HG03571 (cell line): ENCODE data around the gene ATP6V0A1.
"Not testable (repeated sequence)": the region's sequence is repeated elsewhere in the genome, so short reads cannot be mapped to it uniquely, and the experiment has no call there.

Experiments
- ATAC-seq: cut with Tn5 transposase; IDR thresholded peaks from one replicate; pipeline ENCODE4 v1.9.1; 2021; ENCODE audit not compliant: unreplicated experiment

The ATP6V0A1 gene

GRCh38 chr17:42475835-42476234 is 17.2 kb downstream of the ATP6V0A1 start:
- ATAC-seq: no peak

- no peak for ATAC-seq
Measured at GRCh38 chr17:42476411-42476810, 17.7 kb downstream of the ATP6V0A1 start.

GRCh38 chr17:42477173-42477572 is 18.5 kb downstream of the ATP6V0A1 start:
- no peak for ATAC-seq

GRCh38 chr17:42477824-42478223 is 19.1 kb downstream of the ATP6V0A1 start:
- not testable (repeated sequence) for ATAC-seq

- no peak for ATAC-seq
Measured at GRCh38 chr17:42484304-42484703, 25.6 kb downstream of the ATP6V0A1 start.

GRCh38 chr17:42485680-42486079 is 27.0 kb downstream of the ATP6V0A1 start:
- ATAC-seq: no peak

- no peak for ATAC-seq
Measured at GRCh38 chr17:42488032-42488431, 29.4 kb downstream of the ATP6V0A1 start.

- ATAC-seq: no peak
Measured at GRCh38 chr17:42493319-42493718, 34.6 kb downstream of the ATP6V0A1 start.

GRCh38 chr17:42494673-42495072 is 36.0 kb downstream of the ATP6V0A1 start:
- no peak for ATAC-seq

- ATAC-seq: no peak
Measured at GRCh38 chr17:42498828-42499227, 40.1 kb downstream of the ATP6V0A1 start.

GRCh38 chr17:42502091-42502490 is 43.4 kb downstream of the ATP6V0A1 start:
- no peak for ATAC-seq

GRCh38 chr17:42502926-42503325 is 44.2 kb downstream of the ATP6V0A1 start:
- ATAC-seq: no peak

GRCh38 chr17:42507671-42508070 is 49.0 kb downstream of the ATP6V0A1 start:
- ATAC-seq: no peak

GRCh38 chr17:42508426-42509165 is 49.9 kb downstream of the ATP6V0A1 start:
- no peak for ATAC-seq

- no peak for ATAC-seq
Measured at GRCh38 chr17:42509409-42509808, 50.7 kb downstream of the ATP6V0A1 start.

- no peak for ATAC-seq
Measured at GRCh38 chr17:42509841-42510240, 51.2 kb downstream of the ATP6V0A1 start.

GRCh38 chr17:42512246-42512645 is 53.6 kb downstream of the ATP6V0A1 start:
- ATAC-seq: no peak

- no peak for ATAC-seq
Measured at GRCh38 chr17:42512733-42513251, 54.1 kb downstream of the ATP6V0A1 start.

GRCh38 chr17:42513686-42514085 is 55.0 kb downstream of the ATP6V0A1 start:
- no peak for ATAC-seq

- no peak for ATAC-seq
Measured at GRCh38 chr17:42514279-42514678, 55.6 kb downstream of the ATP6V0A1 start.

GRCh38 chr17:42514867-42515266 is 56.2 kb downstream of the ATP6V0A1 start:
- no peak for ATAC-seq

GRCh38 chr17:42517516-42517915 is 58.8 kb downstream of the ATP6V0A1 start:
- no peak for ATAC-seq
